WTC11 (cell line): ENCODE results near the gene LRRC51. TPM values are rescaled to one million over a fixed set of nuclear protein-coding genes. Genes with fewer than 3 reads are reported as not detected.

Source experiments
- ATAC-seq: fragments of 200-7000 bp; cut with Tn5 transposase; 2 replicates; pipeline ENCODE4 v1.10.0; 2021; ENCODE audit warnings: mild to moderate bottlenecking, moderate library complexity
- CTCF ChIA-PET: fragments of 300-600 bp; sonication (Branson Sonifier 250); formaldehyde crosslinking; loops from one replicate; lab custom pipeline; 2021; ENCODE audit warnings: antibody characterized with exemption; lab: Charles Lee
- POLR2A ChIA-PET: fragments of 350-600 bp; sonication (Branson Sonifier 250); formaldehyde crosslinking; loops from one replicate; lab custom pipeline; 2021; ENCODE audit warnings: antibody characterized with exemption; lab: Charles Lee
- DNase-seq: peaks from one replicate; pipeline ENCODE4 v3.0.0; 2021; ENCODE audit warnings: low spot score
- H3K27ac Mint-ChIP-seq: 2 replicates; pipeline ENCODE4 v1.8.0; 2021; ENCODE audit warnings: mixed read lengths
- H3K27me3 Mint-ChIP-seq: 2 replicates; pipeline ENCODE4 v1.8.0; 2021; ENCODE audit warnings: low read depth, mild to moderate bottlenecking, moderate library complexity, mixed read lengths
- H3K36me3 Mint-ChIP-seq: 2 replicates; pipeline ENCODE4 v1.8.0; 2021; ENCODE audit warnings: mixed read lengths
- H3K4me1 Mint-ChIP-seq: 2 replicates; pipeline ENCODE4 v1.8.0; 2022; ENCODE audit warnings: mixed read lengths
- H3K4me3 Mint-ChIP-seq: 2 replicates; pipeline ENCODE4 v1.8.0; 2021; ENCODE audit warnings: mild to moderate bottlenecking, moderate library complexity, mixed read lengths
- H3K9me3 Mint-ChIP-seq: 2 replicates; pipeline ENCODE4 v1.8.0; 2021; ENCODE audit warnings: mixed read lengths
- CTCF ChIP-seq: fragments of 200-600 bp; IDR thresholded peaks from 2 replicates; pipeline ENCODE4 v1.8.0; 2022; ENCODE audit warnings: antibody characterized with exemption
- EMX1 ChIP-seq: fragments of 250-450 bp; sonication (Bioruptor Pico); IDR thresholded peaks from 2 replicates; pipeline ENCODE4 v1.8.0; 2021; ENCODE audit warnings: mild to moderate bottlenecking
- NR2C2 ChIP-seq: sonication (generic); formaldehyde crosslinking; IDR thresholded peaks from 2 replicates; pipeline ENCODE4 v1.8.0; 2022; ENCODE audit warnings: mild to moderate bottlenecking, missing genetic modification reagents
- SMAD4 ChIP-seq: sonication (generic); formaldehyde crosslinking; IDR thresholded peaks from 2 replicates; pipeline ENCODE4 v1.8.0; 2022; ENCODE audit warnings: mild to moderate bottlenecking, missing genetic modification reagents
- TEAD4 ChIP-seq: sonication (generic); formaldehyde crosslinking; IDR thresholded peaks from 2 replicates; pipeline ENCODE4 v1.8.0; 2022; ENCODE audit warnings: mild to moderate bottlenecking, missing genetic modification reagents
- USF1 ChIP-seq: sonication (generic); formaldehyde crosslinking; IDR thresholded peaks from 2 replicates; pipeline ENCODE4 v1.8.0; 2022; ENCODE audit warnings: mild to moderate bottlenecking, missing genetic modification reagents
- ZNF416 ChIP-seq: fragments of 250-450 bp; sonication (Bioruptor Pico); IDR thresholded peaks from 2 replicates; pipeline ENCODE4 v1.9.0; 2021; ENCODE audit warnings: mild to moderate bottlenecking, inconsistent platforms
- ZNF425 ChIP-seq: fragments of 250-450 bp; sonication (Bioruptor Pico); conservative IDR thresholded peaks from 2 replicates; pipeline ENCODE4 v1.9.0; 2021; ENCODE audit warnings: mild to moderate bottlenecking
- total RNA-seq: library from RNA; stranded (reverse); gene quantifications from 3 replicates; pipeline ENCODE4 v1.2.3, GENCODE V29; 2021
- TF ChIP-seq, protein P1 (sequence below): sonication (generic); formaldehyde crosslinking; IDR thresholded peaks from 2 replicates; pipeline ENCODE4 v1.8.1; 2023; ENCODE audit warnings: mild to moderate bottlenecking, missing genetic modification reagents, moderate library complexity
- TF ChIP-seq, protein P2 (sequence below): sonication (generic); formaldehyde crosslinking; IDR thresholded peaks from 2 replicates; pipeline ENCODE4 v1.8.1; 2022; ENCODE audit warnings: missing genetic modification reagents, borderline replicate concordance
- TF ChIP-seq, protein P3 (sequence below): fragments of 250-450 bp; sonication (Bioruptor Pico); IDR thresholded peaks from 2 replicates; pipeline ENCODE4 v1.9.0; 2021; ENCODE audit warnings: mild to moderate bottlenecking, borderline replicate concordance

The LRRC51 gene
- total RNA-seq, 1 experiment from 2014 or later = 5.3 TPM

GRCh38 chr11:72085621-72086351 is 5.1 kb downstream of the LRRC51 start:
- DNase-seq = no peak
- CTCF ChIA-PET = interaction anchor here (0.8 to 4.1 kb wide), 10 partner anchors 11 to 345 kb away, joined by 3 to 31 read pairs (median 4); no protein-coding TSS in a partner anchor
- Mint-ChIP-seq H3K9me3 (no peaks in the 10 kb centered on the region), H3K27ac (peak overlapping the region; percentile 27; the same call in 1 of the 2 replicates), H3K36me3 (0 out of 2 replicates have a peak, but pooled peaks cover 2% of the 10 kb centered on the region), H3K27me3 (no peaks in the 10 kb centered on the region), H3K4me1 (peaks cover 9% of the 10 kb centered on the region), H3K4me3 (no peak overlapping the region)
- POLR2A ChIA-PET = interaction anchor here (1.7 kb wide), 1 partner anchor 60 kb away, joined by 4 read pairs; no protein-coding TSS in a partner anchor
- TF ChIP-seq, protein P1, sequence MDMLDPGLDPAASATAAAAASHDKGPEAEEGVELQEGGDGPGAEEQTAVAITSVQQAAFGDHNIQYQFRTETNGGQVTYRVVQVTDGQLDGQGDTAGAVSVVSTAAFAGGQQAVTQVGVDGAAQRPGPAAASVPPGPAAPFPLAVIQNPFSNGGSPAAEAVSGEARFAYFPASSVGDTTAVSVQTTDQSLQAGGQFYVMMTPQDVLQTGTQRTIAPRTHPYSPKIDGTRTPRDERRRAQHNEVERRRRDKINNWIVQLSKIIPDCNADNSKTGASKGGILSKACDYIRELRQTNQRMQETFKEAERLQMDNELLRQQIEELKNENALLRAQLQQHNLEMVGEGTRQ (CRISPR knock-in tag) = peak; percentile 79
- TF ChIP-seq NR2C2 (CRISPR knock-in tag) = no peak
- TF ChIP-seq USF1 = peak; percentile 61; the same call in 1 of the 2 replicates
- peak; percentile 45 for ATAC-seq

GRCh38 chr11:72088076-72088808 is 7.6 kb downstream of the LRRC51 start:
- CTCF ChIA-PET = interaction anchor here (4.1 kb wide), 1 partner anchor 63 kb away, joined by 31 read pairs; no protein-coding TSS in a partner anchor
- Mint-ChIP-seq H3K27me3 (no peaks in the 10 kb centered on the region), H3K27ac (no peak overlapping the region), H3K4me1 (peaks cover 16% of the 10 kb centered on the region), H3K36me3 (0 out of 2 replicates have a peak, but pooled peaks cover 2% of the 10 kb centered on the region), H3K4me3 (no peak overlapping the region), H3K9me3 (no peaks in the 10 kb centered on the region)
- DNase-seq (no peak), ATAC-seq (no peak)
- POLR2A ChIA-PET = no interaction called here
- TF ChIP-seq, protein P2, sequence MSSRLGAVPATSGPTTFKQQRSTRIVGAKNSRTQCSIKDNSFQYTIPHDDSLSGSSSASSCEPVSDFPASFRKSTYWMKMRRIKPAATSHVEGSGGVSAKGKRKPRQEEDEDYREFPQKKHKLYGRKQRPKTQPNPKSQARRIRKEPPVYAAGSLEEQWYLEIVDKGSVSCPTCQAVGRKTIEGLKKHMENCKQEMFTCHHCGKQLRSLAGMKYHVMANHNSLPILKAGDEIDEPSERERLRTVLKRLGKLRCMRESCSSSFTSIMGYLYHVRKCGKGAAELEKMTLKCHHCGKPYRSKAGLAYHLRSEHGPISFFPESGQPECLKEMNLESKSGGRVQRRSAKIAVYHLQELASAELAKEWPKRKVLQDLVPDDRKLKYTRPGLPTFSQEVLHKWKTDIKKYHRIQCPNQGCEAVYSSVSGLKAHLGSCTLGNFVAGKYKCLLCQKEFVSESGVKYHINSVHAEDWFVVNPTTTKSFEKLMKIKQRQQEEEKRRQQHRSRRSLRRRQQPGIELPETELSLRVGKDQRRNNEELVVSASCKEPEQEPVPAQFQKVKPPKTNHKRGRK (CRISPR knock-in tag) = no peak
- TF ChIP-seq EMX1 (CRISPR knock-in tag) (no peak), SMAD4 (CRISPR knock-in tag) (no peak)

- POLR2A ChIA-PET = interaction anchor here (0.8 to 1.5 kb wide), 3 partner anchors 22 to 67 kb away, joined by 4 to 12 read pairs (median 4); partner anchors contain the start of gene ANAPC15
- ATAC-seq (peak; percentile 98), DNase-seq (peak; percentile 85)
- Mint-ChIP-seq H3K27ac (peak overlapping the region; percentile 75; the same call in 1 of the 2 replicates), H3K9me3 (no peaks in the 10 kb centered on the region), H3K4me3 (no peak overlapping the region)
- no peak for TF ChIP-seq TEAD4 (CRISPR knock-in tag)
- peak; percentile 49; the same call in 1 of the 2 replicates for TF ChIP-seq CTCF
- TF ChIP-seq, all 79 proteins: peak for 1
- no peaks in the 10 kb centered on the region for H3K36me3 Mint-ChIP-seq
- no peaks in the 10 kb centered on the region for H3K27me3 Mint-ChIP-seq
- peaks cover 13% of the 10 kb centered on the region for H3K4me1 Mint-ChIP-seq
- CTCF ChIA-PET = interaction anchor here (0.6 to 7.2 kb wide), 37 partner anchors 9 to 380 kb away, joined by 3 to 235 read pairs (median 6); partner anchors contain the start of genes ANAPC15, FOLR1, LAMTOR1 and RNF121
Measured at GRCh38 chr11:72091292-72091691, 10.6 kb downstream of the LRRC51 start.

DNA sequence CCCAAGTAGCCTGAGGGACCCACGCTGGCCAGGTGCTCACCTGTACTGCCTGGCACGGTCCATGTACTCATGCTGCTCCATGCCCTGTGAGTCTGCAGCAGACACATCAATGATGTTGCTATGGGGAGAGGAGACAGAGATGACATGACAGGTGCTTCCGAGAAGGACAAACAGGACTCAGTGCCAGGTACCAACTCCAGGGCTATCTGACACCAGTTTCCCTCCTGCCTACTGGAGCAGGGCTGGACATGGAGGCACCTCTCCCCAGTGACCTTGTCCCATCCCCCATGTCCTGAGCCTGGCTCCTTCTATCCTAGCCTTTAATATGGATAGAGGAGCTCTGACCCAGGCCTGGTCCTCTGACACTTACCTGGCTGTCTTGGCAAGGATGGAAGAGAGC is 18.1 kb downstream of the LRRC51 start:
- CTCF ChIA-PET = interaction anchor here (2.1 kb wide), 1 partner anchor 73 kb away, joined by 10 read pairs; no protein-coding TSS in a partner anchor
- H3K4me1 Mint-ChIP-seq = peaks cover 19% of the 10 kb centered on the region
- DNase-seq (no peak), ATAC-seq (no peak)
- POLR2A ChIA-PET = no interaction called here
- peaks cover 22% of the 10 kb centered on the region for H3K36me3 Mint-ChIP-seq
- H3K4me3 Mint-ChIP-seq = no peak overlapping the region
- H3K27ac Mint-ChIP-seq = no peak overlapping the region
- no peaks in the 10 kb centered on the region for H3K27me3 Mint-ChIP-seq
- no peaks in the 10 kb centered on the region for H3K9me3 Mint-ChIP-seq
- TF ChIP-seq ZNF425 (CRISPR knock-in tag) (no peak), USF1 (no peak), ZNF416 (CRISPR knock-in tag) (no peak)
- TF ChIP-seq, protein P3, sequence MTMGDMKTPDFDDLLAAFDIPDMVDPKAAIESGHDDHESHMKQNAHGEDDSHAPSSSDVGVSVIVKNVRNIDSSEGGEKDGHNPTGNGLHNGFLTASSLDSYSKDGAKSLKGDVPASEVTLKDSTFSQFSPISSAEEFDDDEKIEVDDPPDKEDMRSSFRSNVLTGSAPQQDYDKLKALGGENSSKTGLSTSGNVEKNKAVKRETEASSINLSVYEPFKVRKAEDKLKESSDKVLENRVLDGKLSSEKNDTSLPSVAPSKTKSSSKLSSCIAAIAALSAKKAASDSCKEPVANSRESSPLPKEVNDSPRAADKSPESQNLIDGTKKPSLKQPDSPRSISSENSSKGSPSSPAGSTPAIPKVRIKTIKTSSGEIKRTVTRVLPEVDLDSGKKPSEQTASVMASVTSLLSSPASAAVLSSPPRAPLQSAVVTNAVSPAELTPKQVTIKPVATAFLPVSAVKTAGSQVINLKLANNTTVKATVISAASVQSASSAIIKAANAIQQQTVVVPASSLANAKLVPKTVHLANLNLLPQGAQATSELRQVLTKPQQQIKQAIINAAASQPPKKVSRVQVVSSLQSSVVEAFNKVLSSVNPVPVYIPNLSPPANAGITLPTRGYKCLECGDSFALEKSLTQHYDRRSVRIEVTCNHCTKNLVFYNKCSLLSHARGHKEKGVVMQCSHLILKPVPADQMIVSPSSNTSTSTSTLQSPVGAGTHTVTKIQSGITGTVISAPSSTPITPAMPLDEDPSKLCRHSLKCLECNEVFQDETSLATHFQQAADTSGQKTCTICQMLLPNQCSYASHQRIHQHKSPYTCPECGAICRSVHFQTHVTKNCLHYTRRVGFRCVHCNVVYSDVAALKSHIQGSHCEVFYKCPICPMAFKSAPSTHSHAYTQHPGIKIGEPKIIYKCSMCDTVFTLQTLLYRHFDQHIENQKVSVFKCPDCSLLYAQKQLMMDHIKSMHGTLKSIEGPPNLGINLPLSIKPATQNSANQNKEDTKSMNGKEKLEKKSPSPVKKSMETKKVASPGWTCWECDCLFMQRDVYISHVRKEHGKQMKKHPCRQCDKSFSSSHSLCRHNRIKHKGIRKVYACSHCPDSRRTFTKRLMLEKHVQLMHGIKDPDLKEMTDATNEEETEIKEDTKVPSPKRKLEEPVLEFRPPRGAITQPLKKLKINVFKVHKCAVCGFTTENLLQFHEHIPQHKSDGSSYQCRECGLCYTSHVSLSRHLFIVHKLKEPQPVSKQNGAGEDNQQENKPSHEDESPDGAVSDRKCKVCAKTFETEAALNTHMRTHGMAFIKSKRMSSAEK = no peak
